ENCODE results near the gene JMJD8. TPM values are rescaled to one million over a fixed set of nuclear protein-coding genes. Genes with fewer than 3 reads are reported as not detected.
A peak's percentile ranks its signal among the peaks of the same experiment; 100 is the strongest.

The JMJD8 gene
- total and polyA plus RNA-seq, 9 of the 15 experiments (the other 6 are each of a cell fraction or from before 2014, with no cell fraction given): 1.2 to 50.6 (median 29.3) TPM

- TF ChIP-seq POLR2G (IDR thresholded peaks at IDR 0.05; ENCODE audit: low read depth, low read length) (peak; percentile 63; the same call in 1 of the 2 replicates), ZC3H8 (IDR thresholded peaks at IDR 0.05) (no peak), ELF1 (tag; IDR thresholded peaks at IDR 0.05) (0 out of 2 replicates have a peak, but pooled peaks have one; percentile 11), PML (IDR thresholded peaks at IDR 0.05; ENCODE audit: low read length) (0 out of 2 replicates have a peak, but pooled peaks have one; percentile 7), KDM1A (IDR thresholded peaks at IDR 0.05) (no peak), TCF3 (CRISPR knock-in tag; IDR thresholded peaks at IDR 0.05) (peak; percentile 34; the same call in 1 of the 2 replicates), RBFOX2 (IDR thresholded peaks at IDR 0.05; ENCODE audit: low read depth, low read length) (peak; percentile 55), ZNF644 (tag; IDR thresholded peaks at IDR 0.05; ENCODE audit: low read depth) (no peak), ZNF431 (CRISPR knock-in tag; IDR thresholded peaks at IDR 0.05) (0 out of 2 replicates have a peak, but pooled peaks have one; percentile 33), ZNF695 (CRISPR knock-in tag; IDR thresholded peaks at IDR 0.05) (no peak), E2F4 (CRISPR knock-in tag; IDR thresholded peaks at IDR 0.05; ENCODE audit: low read depth) (no peak), ZBTB2 (IDR thresholded peaks at IDR 0.05) (no peak), POLR2A (conservative IDR thresholded peaks at IDR 0.05) (peak; percentile 29), IRF1 (CRISPR knock-in tag; IDR thresholded peaks at IDR 0.05; ENCODE audit: borderline replicate concordance) (no peak), ZBED1 (IDR thresholded peaks at IDR 0.05) (peak; percentile 34; the same call in 1 of the 2 replicates), FOXM1 (IDR thresholded peaks at IDR 0.05; ENCODE audit: low read depth) (no peak), FOXM1 (CRISPR knock-in tag; IDR thresholded peaks at IDR 0.05; ENCODE audit: low read depth) (0 out of 2 replicates have a peak, but pooled peaks have one; percentile 44), GABPB1 (CRISPR knock-in tag; IDR thresholded peaks at IDR 0.05) (0 out of 2 replicates have a peak, but pooled peaks have one; percentile 1), ELK1 (CRISPR knock-in tag; IDR thresholded peaks at IDR 0.05) (no peak)
- TF ChIP-seq, protein P1, sequence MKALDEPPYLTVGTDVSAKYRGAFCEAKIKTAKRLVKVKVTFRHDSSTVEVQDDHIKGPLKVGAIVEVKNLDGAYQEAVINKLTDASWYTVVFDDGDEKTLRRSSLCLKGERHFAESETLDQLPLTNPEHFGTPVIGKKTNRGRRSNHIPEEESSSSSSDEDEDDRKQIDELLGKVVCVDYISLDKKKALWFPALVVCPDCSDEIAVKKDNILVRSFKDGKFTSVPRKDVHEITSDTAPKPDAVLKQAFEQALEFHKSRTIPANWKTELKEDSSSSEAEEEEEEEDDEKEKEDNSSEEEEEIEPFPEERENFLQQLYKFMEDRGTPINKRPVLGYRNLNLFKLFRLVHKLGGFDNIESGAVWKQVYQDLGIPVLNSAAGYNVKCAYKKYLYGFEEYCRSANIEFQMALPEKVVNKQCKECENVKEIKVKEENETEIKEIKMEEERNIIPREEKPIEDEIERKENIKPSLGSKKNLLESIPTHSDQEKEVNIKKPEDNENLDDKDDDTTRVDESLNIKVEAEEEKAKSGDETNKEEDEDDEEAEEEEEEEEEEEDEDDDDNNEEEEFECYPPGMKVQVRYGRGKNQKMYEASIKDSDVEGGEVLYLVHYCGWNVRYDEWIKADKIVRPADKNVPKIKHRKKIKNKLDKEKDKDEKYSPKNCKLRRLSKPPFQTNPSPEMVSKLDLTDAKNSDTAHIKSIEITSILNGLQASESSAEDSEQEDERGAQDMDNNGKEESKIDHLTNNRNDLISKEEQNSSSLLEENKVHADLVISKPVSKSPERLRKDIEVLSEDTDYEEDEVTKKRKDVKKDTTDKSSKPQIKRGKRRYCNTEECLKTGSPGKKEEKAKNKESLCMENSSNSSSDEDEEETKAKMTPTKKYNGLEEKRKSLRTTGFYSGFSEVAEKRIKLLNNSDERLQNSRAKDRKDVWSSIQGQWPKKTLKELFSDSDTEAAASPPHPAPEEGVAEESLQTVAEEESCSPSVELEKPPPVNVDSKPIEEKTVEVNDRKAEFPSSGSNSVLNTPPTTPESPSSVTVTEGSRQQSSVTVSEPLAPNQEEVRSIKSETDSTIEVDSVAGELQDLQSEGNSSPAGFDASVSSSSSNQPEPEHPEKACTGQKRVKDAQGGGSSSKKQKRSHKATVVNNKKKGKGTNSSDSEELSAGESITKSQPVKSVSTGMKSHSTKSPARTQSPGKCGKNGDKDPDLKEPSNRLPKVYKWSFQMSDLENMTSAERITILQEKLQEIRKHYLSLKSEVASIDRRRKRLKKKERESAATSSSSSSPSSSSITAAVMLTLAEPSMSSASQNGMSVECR (CRISPR knock-in tag; IDR thresholded peaks at IDR 0.05): peak; percentile 54
Observed at GRCh38 chr16:680967-681745, 3.0 kb downstream of the JMJD8 start (continued).

All from K562 (cell line).